RPMI8226 (cell line): ENCODE measurements around the gene IMP4.

Source experiments
- DNase-seq: peaks from one replicate; pipeline ENCODE4 v3.0.0-alpha.2; 2015

Gene IMP4

GRCh38 chr2:130336877-130337734 lies 5.6 kb upstream of the IMP4 start:
- DNase-seq = peak; percentile 78

GRCh38 chr2:130337735-130338325 lies 4.9 kb upstream of the IMP4 start:
- DNase-seq = no peak

- no peak for DNase-seq
Observed at GRCh38 chr2:130338793-130339345, 3.8 kb upstream of the IMP4 start.

GRCh38 chr2:130339885-130340745 lies 2.6 kb upstream of the IMP4 start:
- DNase-seq = no peak

GRCh38 chr2:130341562-130342019 lies 1.1 kb upstream of the IMP4 start:
- DNase-seq = peak; percentile 53

- peak; percentile 94 for DNase-seq
Observed at GRCh38 chr2:130342020-130342532, 621 bp upstream of the IMP4 start.

- DNase-seq = no peak
Observed at GRCh38 chr2:130344578-130344977, 1.9 kb downstream of the IMP4 start.

- no peak for DNase-seq
Observed at GRCh38 chr2:130345091-130345490, 2.4 kb downstream of the IMP4 start.

- no peak for DNase-seq
Observed at GRCh38 chr2:130345611-130346010, 2.9 kb downstream of the IMP4 start.

GRCh38 chr2:130346041-130346740 lies 3.5 kb downstream of the IMP4 start:
- DNase-seq = no peak

- no peak for DNase-seq
Observed at GRCh38 chr2:130346741-130347066, 4.0 kb downstream of the IMP4 start.

GRCh38 chr2:130347220-130347925 lies 4.7 kb downstream of the IMP4 start:
- DNase-seq = no peak

GRCh38 chr2:130349174-130349573 lies 6.5 kb downstream of the IMP4 start:
- DNase-seq = no peak

- no peak for DNase-seq
Observed at GRCh38 chr2:130351711-130352110, 9.0 kb downstream of the IMP4 start.

- no peak for DNase-seq
Observed at GRCh38 chr2:130352237-130352636, 9.5 kb downstream of the IMP4 start.

GRCh38 chr2:130353291-130354138 lies 10.8 kb downstream of the IMP4 start:
- DNase-seq = no peak

GRCh38 chr2:130354139-130354428 lies 11.4 kb downstream of the IMP4 start:
- DNase-seq = no peak

GRCh38 chr2:130355172-130355577 lies 12.5 kb downstream of the IMP4 start:
- DNase-seq = no peak

GRCh38 chr2:130355578-130356431 lies 13.1 kb downstream of the IMP4 start, which contains the start of gene PTPN18:
Gene PTPN18 (plus strand): TSS chr2:130356056. CDS start chr2:130356108, 52 bp downstream.
- DNase-seq = peak; percentile 82

- DNase-seq = no peak
Observed at GRCh38 chr2:130357864-130358263, 15.2 kb downstream of the IMP4 start.
